ENCODE data around the gene SLC38A1.

SLC38A1 gene

GRCh38 chr12:46134852-46135251 lies 134.0 kb downstream of the SLC38A1 start:
- H3K27me3 ChIP-seq (ENCODE audit: insufficient read depth, low read length, poor library complexity), result no peaks in the 10 kb centered on the region
- H3K4me1 ChIP-seq (ENCODE audit: insufficient read depth, low read length), result no peaks in the 10 kb centered on the region
- no peaks in the 10 kb centered on the region for H4K20me1 ChIP-seq (ENCODE audit: insufficient read depth, low read length)
- no peaks in the 10 kb centered on the region for H3K79me2 ChIP-seq (ENCODE audit: insufficient read depth, low read length)
- DNase-seq (no peak), ATAC-seq (ENCODE audit: insufficient read depth, low read depth) (no peak)
- no peak overlapping the region for H3K27ac ChIP-seq (ENCODE audit: low read length)
- TF ChIP-seq CTCF (IDR thresholded peaks at IDR 0.05; ENCODE audit: borderline replicate concordance, extremely low read depth, low read length, poor library complexity, severe bottlenecking) (no peak), EZH2 (IDR thresholded peaks at IDR 0.05; ENCODE audit: borderline replicate concordance, low read depth, low read length, severe bottlenecking) (no peak)
- no peaks in the 10 kb centered on the region for H3K9me3 ChIP-seq (ENCODE audit: insufficient read depth, low read length, severe bottlenecking)
- no peak overlapping the region for H2AFZ ChIP-seq (ENCODE audit: low read depth, low read length)
- no peaks in the 10 kb centered on the region for H3K36me3 ChIP-seq (ENCODE audit: insufficient read depth, low read length)
- no peak overlapping the region for H3K9ac ChIP-seq (ENCODE audit: low read depth, low read length)
- no peak overlapping the region for H3K4me2 ChIP-seq (ENCODE audit: insufficient read depth, low read length)
- no peak overlapping the region for H3K4me3 ChIP-seq (ENCODE audit: low read depth in 1 of 2, low read length in 2 of 2)

DNA sequence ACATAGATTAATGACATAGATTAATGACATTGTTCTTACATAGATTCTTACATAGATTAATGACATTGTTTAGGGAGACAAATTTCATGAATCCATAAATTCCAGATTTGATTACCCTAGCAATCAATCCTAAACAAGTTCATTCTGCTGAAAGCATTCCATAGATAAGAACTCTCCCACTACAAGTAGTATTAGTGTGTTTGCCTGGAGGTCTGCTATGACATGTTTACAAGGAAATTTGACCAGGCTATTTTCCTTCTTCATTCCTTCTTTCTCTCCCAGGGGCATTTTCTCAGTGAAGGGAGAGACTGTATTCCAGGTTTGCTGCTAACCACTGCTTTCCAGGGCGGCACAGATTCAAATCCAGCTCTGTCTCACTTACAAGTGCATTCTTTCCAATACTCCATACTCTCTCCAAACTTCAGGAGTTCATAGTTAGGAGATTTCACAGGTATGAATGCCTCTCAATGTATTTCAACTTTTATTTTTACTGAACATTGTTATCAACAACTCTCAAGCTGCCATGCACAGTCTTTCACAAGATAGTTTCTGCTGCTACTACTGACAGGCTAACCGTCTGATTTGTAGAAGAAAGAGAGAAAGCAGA lies 134.5 kb downstream of the SLC38A1 start:
- DNase-seq, result no peak
- no peak overlapping the region for H3K27ac ChIP-seq (ENCODE audit: low read length)
- H3K27me3 ChIP-seq (ENCODE audit: insufficient read depth, low read length, poor library complexity), result no peaks in the 10 kb centered on the region
- H3K79me2 ChIP-seq (ENCODE audit: insufficient read depth, low read length), result no peaks in the 10 kb centered on the region
- no peak overlapping the region for H2AFZ ChIP-seq (ENCODE audit: low read depth, low read length)
- H4K20me1 ChIP-seq (ENCODE audit: insufficient read depth, low read length), result no peaks in the 10 kb centered on the region
- no peaks in the 10 kb centered on the region for H3K4me1 ChIP-seq (ENCODE audit: insufficient read depth, low read length)
- ATAC-seq (ENCODE audit: insufficient read depth, low read depth), result no peak
- TF ChIP-seq EZH2 (IDR thresholded peaks at IDR 0.05; ENCODE audit: borderline replicate concordance, low read depth, low read length, severe bottlenecking), result no peak
- TF ChIP-seq CTCF (IDR thresholded peaks at IDR 0.05; ENCODE audit: borderline replicate concordance, extremely low read depth, low read length, poor library complexity, severe bottlenecking), result no peak
- H3K9me3 ChIP-seq (ENCODE audit: insufficient read depth, low read length, severe bottlenecking), result no peaks in the 10 kb centered on the region
- H3K4me2 ChIP-seq (ENCODE audit: insufficient read depth, low read length), result no peak overlapping the region
- no peak overlapping the region for H3K4me3 ChIP-seq (ENCODE audit: low read depth in 1 of 2, low read length in 2 of 2)
- H3K36me3 ChIP-seq (ENCODE audit: insufficient read depth, low read length), result no peaks in the 10 kb centered on the region
- H3K9ac ChIP-seq (ENCODE audit: low read depth, low read length), result no peak overlapping the region

GRCh38 chr12:46133751-46134150 lies 135.1 kb downstream of the SLC38A1 start:
- Histone ChIP-seq H4K20me1 (ENCODE audit: insufficient read depth, low read length) (no peaks in the 10 kb centered on the region), H3K4me1 (ENCODE audit: insufficient read depth, low read length) (no peaks in the 10 kb centered on the region), H3K36me3 (ENCODE audit: insufficient read depth, low read length) (no peaks in the 10 kb centered on the region), H3K9ac (ENCODE audit: low read depth, low read length) (no peak overlapping the region), H3K27me3 (ENCODE audit: insufficient read depth, low read length, poor library complexity) (no peaks in the 10 kb centered on the region), H3K4me2 (ENCODE audit: insufficient read depth, low read length) (no peak overlapping the region), H3K4me3 (ENCODE audit: low read depth in 1 of 2, low read length in 2 of 2) (no peak overlapping the region), H3K9me3 (ENCODE audit: insufficient read depth, low read length, severe bottlenecking) (no peaks in the 10 kb centered on the region), H3K79me2 (ENCODE audit: insufficient read depth, low read length) (no peaks in the 10 kb centered on the region), H3K27ac (ENCODE audit: low read length) (no peak overlapping the region), H2AFZ (ENCODE audit: low read depth, low read length) (no peak overlapping the region)
- no peak for TF ChIP-seq CTCF (IDR thresholded peaks at IDR 0.05; ENCODE audit: borderline replicate concordance, extremely low read depth, low read length, poor library complexity, severe bottlenecking)
- no peak for TF ChIP-seq EZH2 (IDR thresholded peaks at IDR 0.05; ENCODE audit: borderline replicate concordance, low read depth, low read length, severe bottlenecking)
- no peak for DNase-seq
- no peak for ATAC-seq (ENCODE audit: insufficient read depth, low read depth)
